ENCODE data around the gene CLSTN1.

Gene CLSTN1

GRCh38 chr1:9687874-9688582 lies 135.7 kb downstream of the CLSTN1 start:
- TF ChIP-seq CTCF (IDR thresholded peaks at IDR 0.05; ENCODE audit: control insufficient read depth, extremely low read depth, insufficient read depth) = no peak
- peak overlapping the region; percentile 74 for H3K4me3 ChIP-seq (ENCODE audit: low read depth, low read length)
- DNase-seq (ENCODE audit: low read depth) = no peak

- DNase-seq (ENCODE audit: low read depth) = no peak
- H3K4me3 ChIP-seq (ENCODE audit: low read depth, low read length) = peak overlapping the region; percentile 74
- no peak for TF ChIP-seq CTCF (IDR thresholded peaks at IDR 0.05; ENCODE audit: control insufficient read depth, extremely low read depth, insufficient read depth)
Measured at GRCh38 chr1:9687120-9687873, 136.5 kb downstream of the CLSTN1 start.

GRCh38 chr1:9684801-9685200 lies 139.0 kb downstream of the CLSTN1 start:
- no peak overlapping the region for H3K4me3 ChIP-seq (ENCODE audit: low read depth, low read length)
- no peak for DNase-seq (ENCODE audit: low read depth)
- no peak for TF ChIP-seq CTCF (IDR thresholded peaks at IDR 0.05; ENCODE audit: control insufficient read depth, extremely low read depth, insufficient read depth)

GRCh38 chr1:9680828-9681227 lies 142.9 kb downstream of the CLSTN1 start:
- TF ChIP-seq CTCF (IDR thresholded peaks at IDR 0.05; ENCODE audit: control insufficient read depth, extremely low read depth, insufficient read depth) = no peak
- DNase-seq (ENCODE audit: low read depth) = no peak
- no peak overlapping the region for H3K4me3 ChIP-seq (ENCODE audit: low read depth, low read length)

- no peak for DNase-seq (ENCODE audit: low read depth)
- no peak for TF ChIP-seq CTCF (IDR thresholded peaks at IDR 0.05; ENCODE audit: control insufficient read depth, extremely low read depth, insufficient read depth)
- no peak overlapping the region for H3K4me3 ChIP-seq (ENCODE audit: low read depth, low read length)
Measured at GRCh38 chr1:9680091-9680490, 143.7 kb downstream of the CLSTN1 start.

All from LNCaP clone FGC (cell line).